GM21528 (cell line): ENCODE results near the gene P2RY4.
"Not testable (repeated sequence)": the region's sequence is repeated elsewhere in the genome, so short reads cannot be mapped to it uniquely, and the experiment has no call there.

ENCODE experiments used
- ATAC-seq: cut with Tn5 transposase; IDR thresholded peaks from one replicate; pipeline ENCODE4 v1.9.1; 2021; ENCODE audit warnings: mild to moderate bottlenecking, moderate library complexity; ENCODE audit not compliant: unreplicated experiment, low FRiP score

The P2RY4 gene

DNA sequence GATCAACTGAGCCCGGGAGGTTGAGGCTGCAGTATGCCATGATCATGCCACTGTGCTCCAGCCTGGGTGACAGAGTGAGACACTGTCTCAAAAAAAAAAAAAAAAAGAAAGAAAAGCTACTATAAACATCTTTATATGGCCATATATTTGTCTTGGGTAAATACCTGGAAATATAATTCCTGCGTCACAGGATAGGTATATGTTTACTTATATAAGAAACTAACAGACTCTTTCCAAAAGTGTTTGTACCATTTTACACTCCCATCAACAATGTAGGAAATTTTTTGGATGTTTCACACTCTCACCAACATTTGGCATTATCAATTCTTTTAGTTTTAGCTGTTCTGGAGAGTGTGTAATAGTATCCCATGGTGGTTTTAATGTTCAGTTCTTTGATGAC lies 12.8 kb downstream of the P2RY4 start:
- ATAC-seq, result no peak

DNA sequence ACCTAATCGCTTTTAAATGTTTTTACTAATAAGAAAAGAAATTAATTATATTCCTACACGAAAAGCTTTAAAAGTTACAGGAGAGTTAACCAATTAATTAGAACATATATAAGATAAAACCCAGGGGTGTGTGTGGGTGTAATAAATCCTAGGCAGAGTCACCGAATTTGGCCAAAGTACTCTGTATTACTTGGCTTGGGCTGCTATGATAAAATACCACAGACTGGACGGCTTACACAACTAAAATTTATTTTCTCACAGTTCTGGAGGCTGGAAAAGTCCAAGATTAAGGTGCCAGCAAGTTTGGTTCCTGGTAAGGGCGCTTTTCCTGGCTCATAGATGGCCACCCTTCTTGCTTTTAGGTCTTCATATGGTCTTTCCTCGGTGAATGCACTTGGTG lies 15.1 kb downstream of the P2RY4 start:
- ATAC-seq, result no peak

DNA sequence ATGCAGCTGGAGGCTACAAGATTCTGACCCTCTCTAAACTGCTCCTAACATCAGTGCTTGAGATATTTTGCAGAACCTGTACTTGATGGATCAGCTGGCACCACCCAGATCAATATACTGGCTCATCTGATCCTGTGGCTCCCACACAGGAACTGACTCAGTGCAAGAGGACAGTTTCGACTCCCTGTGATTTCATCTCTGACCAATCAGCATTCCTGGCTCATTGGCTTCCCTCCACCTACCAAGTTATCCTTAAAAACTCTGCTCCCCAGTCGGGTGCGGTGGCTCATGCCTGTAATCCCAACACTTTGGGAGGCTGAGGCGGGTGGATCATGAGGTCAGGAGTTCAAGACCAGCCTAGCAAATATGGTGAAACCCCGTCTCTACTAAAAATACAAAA lies 16.4 kb downstream of the P2RY4 start:
- not testable (repeated sequence) for ATAC-seq

DNA sequence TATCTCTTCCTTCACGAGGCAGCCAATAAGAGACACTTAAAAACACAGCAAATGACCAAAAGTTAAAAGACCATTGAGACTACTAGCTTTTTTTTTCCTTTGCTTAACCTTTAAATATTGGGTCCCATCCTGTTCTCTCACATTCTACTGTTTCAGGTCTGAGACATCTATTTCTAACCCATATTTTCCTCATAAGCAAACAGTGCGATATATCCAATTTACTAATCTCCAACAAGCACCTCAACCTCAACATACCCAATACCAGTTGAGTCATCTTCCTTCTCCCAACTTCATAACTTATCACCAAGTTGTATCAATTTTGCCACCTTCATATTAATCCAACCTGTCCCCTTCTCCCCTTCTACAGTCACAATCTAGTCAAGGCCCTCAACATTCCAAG lies 18.5 kb downstream of the P2RY4 start:
- ATAC-seq, result no peak

DNA sequence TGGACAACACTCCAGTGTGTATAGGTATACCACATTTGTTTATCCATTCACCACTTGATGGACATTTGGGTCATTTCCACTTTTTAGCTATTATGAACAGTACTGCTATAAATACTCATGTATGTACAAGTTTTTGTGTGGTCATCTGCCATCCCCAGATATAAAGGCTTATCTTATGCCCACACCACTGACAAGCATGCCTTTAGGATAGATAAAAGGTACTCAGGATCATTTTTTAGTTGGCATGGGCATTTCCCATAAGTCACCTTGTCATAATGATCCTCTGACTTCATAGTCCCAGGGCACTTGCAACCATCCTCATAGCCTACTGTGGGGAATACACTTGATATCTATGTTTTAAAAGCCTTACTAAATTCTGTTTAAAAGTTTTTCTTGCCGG lies 19.3 kb downstream of the P2RY4 start:
- ATAC-seq, result no peak

DNA sequence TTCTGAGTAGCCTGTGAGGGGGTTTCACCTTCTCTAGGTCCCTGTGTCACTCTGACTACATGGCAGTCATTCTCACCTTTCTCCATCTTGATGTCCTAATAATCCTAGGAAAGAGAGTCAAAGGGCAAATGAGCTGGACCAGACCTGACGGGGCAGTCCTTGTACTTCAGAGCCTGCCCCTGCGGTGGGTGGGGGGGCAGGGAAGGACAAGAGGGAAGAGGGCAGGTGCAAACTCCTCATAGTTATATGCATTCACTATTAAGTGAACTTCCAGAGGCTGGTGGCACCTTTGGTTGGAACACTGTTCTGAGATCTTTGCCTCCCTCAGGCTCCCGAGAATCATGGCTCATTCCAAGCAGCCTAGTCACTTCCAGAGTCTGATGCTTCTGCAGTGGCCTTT lies 25.6 kb downstream of the P2RY4 start, which contains the start of gene AWAT1:
TSS of gene AWAT1 (plus strand) at position 301 of the 400 bp plus-strand sequence. CDS start at position 342, 41 bp downstream.
- no peak for ATAC-seq

DNA sequence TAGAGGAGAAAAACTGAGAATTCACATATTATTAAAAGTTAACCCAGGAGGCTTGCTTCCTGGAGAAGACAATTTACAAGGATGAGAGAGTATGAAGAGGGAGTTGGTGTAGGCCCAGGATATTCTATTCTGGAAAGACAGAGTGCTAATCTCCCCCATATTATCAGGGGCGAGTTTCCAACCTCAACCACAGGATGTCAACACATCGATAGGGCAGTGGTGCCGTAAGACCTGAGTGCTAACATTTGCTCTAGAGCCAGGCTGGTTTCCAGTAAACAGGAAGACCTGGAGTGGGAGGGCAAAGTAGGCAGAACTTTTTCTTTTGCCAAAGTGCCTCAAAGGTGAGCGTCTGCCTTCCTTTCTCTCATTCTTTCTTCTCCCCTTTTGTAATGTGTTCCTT lies 28.3 kb downstream of the P2RY4 start:
- no peak for ATAC-seq

DNA sequence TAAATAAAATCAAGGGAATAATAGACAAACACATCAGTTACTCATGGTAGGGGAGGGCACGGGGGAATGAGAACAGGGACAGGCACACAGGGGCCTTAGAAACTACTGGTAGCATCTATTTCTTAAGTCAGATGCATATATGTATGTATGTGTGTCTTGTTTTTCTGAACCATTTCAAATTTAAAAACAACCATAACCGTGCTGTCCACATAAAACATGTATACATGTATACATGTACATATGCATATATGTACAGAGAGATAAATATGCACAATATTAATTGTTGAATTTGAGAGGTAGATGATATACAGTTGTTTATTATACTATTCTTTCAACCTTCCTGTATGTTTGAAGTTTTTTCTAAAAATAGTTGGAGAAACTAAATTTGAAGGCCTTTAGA lies 33.3 kb downstream of the P2RY4 start:
- no peak for ATAC-seq

DNA sequence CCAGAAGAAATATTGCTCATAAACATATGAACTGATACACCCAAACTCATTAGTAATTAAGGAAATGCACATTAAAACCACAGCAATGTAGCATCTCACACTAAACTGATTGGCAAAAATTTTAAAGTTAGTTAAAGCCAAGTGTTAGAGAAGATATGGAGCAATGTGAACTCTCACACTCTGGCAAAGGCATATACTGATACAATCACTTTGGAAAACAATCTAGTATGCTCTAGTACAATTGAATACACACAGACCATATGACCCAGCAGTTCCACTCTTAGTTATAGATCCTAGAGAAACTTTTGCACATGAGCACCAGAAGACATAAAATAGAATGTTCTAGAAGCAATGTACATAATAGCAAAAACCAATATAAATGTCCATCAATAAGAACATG lies 34.0 kb downstream of the P2RY4 start:
- no peak for ATAC-seq

DNA sequence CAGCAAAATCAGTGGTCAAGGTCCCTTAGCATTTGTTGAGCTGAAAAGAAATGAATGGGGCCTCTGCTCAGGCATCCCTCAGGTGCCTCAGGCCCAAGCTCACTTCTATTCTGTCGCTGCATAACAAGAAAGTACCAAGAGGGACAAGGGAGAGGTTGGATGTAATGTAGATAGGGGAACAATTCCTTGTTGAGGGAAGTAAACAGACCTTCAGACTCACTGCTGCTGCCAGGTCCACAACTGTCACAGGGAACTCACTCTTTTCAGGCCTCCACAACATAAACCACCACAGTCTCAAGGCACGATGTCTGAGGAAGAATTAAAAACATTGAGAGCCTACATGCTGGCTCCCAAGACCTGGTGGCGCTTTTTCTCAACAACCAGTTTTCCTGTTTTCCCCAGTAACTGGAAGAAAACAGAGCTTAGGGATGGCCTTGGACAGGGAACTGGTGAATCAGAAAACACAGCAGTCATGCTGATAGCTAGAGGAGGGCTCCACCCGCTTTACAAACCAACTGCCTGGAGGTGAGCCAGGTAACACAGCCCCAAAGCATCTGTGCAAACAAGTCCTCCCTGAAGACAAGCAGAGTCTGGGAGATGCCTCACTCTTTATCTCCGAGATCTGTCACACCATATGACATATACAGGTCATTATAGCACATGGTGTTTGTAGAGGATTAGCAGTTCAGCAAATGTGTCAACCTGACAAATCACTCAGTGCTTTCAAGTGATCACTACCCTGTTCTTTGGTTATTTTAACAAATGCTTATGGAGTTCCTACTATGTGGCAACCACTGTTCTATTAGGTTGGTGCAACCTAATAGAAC lies 39.9 kb downstream of the P2RY4 start:
- no peak for ATAC-seq

DNA sequence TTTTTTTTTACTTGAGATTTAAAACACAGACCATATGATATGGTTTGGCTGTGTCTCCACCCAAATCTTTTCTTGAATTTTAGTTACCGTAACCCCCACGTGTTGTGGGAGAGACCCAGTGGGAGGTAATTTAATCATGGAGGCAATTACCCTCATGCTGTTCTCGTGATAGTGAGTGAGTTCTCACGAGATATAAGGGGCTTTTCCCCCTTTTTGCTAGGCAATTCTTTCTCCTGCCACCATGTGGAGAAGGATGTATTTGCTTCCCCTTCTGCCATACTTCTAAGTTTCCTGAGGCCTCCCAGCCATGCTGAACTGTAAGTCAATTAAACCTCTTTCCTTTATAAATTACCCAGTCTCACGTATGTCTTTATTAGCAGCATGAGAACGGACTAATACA lies 50.4 kb downstream of the P2RY4 start:
- ATAC-seq, result not testable (repeated sequence)

DNA sequence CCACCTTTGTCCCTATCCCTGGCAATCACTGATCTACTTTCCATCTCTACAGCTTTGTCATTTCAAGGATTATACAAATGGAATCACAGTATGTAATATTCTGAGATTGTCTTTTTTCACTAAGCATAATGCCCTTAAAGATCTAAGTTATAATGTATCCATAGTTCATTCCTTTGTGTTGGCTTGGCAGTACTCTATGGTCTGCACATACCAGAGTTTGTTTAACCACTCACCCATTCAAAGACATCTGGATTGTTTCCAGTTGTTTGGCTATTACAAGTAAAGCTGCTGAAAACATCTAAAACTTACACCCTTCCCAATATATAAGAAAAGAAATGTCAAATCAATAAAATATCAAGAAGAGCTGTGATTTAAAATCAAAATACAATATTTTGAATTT lies 51.5 kb downstream of the P2RY4 start:
- ATAC-seq, result no peak
